SK-N-SH treated with all-trans-retinoic acid at 6 μM for 48 hours (cell line): ENCODE measurements around the gene TTC39A.

Source experiments
- ATAC-seq: fragments of 200-7000 bp; cut with Tn5 transposase; 3 replicates; pipeline ENCODE4 v1.9.1; 2020; ENCODE audit warnings: mild to moderate bottlenecking, moderate library complexity
- ARNTL ChIP-seq: fragments of 450-650 bp; formaldehyde crosslinking; IDR thresholded peaks from 2 replicates; pipeline ENCODE4 v1.5.0; 2020; ENCODE audit warnings: low read depth, mild to moderate bottlenecking, moderate library complexity, borderline replicate concordance
- BACH2 ChIP-seq: fragments of 250-450 bp; sonication (Bioruptor Pico); IDR thresholded peaks from 2 replicates; pipeline ENCODE4 v1.9.0; 2021; ENCODE audit warnings: mild to moderate bottlenecking, borderline replicate concordance
- CREB5 ChIP-seq: fragments of 250-450 bp; sonication (Bioruptor Pico); IDR thresholded peaks from 2 replicates; pipeline ENCODE4 v1.5.1; 2020; ENCODE audit warnings: low read depth, mild to moderate bottlenecking, moderate library complexity
- CSRNP3 ChIP-seq: fragments of 250-450 bp; sonication (Bioruptor Pico); IDR thresholded peaks from 2 replicates; pipeline ENCODE4 v1.5.1; 2021; ENCODE audit warnings: mild to moderate bottlenecking, moderate library complexity
- ESRRG ChIP-seq: fragments of 250-450 bp; sonication (Bioruptor Pico); IDR thresholded peaks from 2 replicates; pipeline ENCODE4 v1.6.1; 2021; ENCODE audit warnings: mild to moderate bottlenecking
- GLIS3 ChIP-seq: fragments of 250-450 bp; sonication (Bioruptor Pico); IDR thresholded peaks from 2 replicates; pipeline ENCODE4 v1.5.0; 2020; ENCODE audit warnings: mild to moderate bottlenecking, moderate library complexity
- ISL1 ChIP-seq: fragments of 250-450 bp; sonication (Bioruptor Pico); IDR thresholded peaks from 2 replicates; pipeline ENCODE4 v2.1.2; 2022; ENCODE audit warnings: mild to moderate bottlenecking, moderate library complexity
- OSR1 ChIP-seq: fragments of 250-450 bp; sonication (Bioruptor Pico); IDR thresholded peaks from 2 replicates; pipeline ENCODE4 v1.8.0; 2022; ENCODE audit warnings: moderate library complexity, mild to moderate bottlenecking, inconsistent platforms
- PATZ1 ChIP-seq: fragments of 250-450 bp; sonication (Bioruptor Pico); IDR thresholded peaks from 2 replicates; pipeline ENCODE4 v1.8.0; 2020; ENCODE audit warnings: mild to moderate bottlenecking, moderate library complexity, borderline replicate concordance
- PPARA ChIP-seq: fragments of 250-450 bp; sonication (Bioruptor Pico); IDR thresholded peaks from 2 replicates; pipeline ENCODE4 v1.5.0; 2020; ENCODE audit warnings: mild to moderate bottlenecking, borderline replicate concordance
- RARB ChIP-seq: fragments of 250-450 bp; sonication (Bioruptor Pico); IDR thresholded peaks from 2 replicates; pipeline ENCODE4 v1.8.0; 2021; ENCODE audit warnings: mild to moderate bottlenecking, moderate library complexity
- TOX ChIP-seq: fragments of 250-450 bp; sonication (Bioruptor Pico); IDR thresholded peaks from 2 replicates; pipeline ENCODE4 v1.8.0; 2021; ENCODE audit warnings: mild to moderate bottlenecking, moderate library complexity, borderline replicate concordance
- TSHZ2 ChIP-seq: fragments of 250-450 bp; sonication (Bioruptor Pico); IDR thresholded peaks from 2 replicates; pipeline ENCODE4 v1.5.0; 2020; ENCODE audit warnings: mild to moderate bottlenecking, moderate library complexity
- ZC3H10 ChIP-seq: fragments of 250-450 bp; sonication (Bioruptor Pico); IDR thresholded peaks from 2 replicates; pipeline ENCODE4 v1.5.1; 2021; ENCODE audit warnings: mild to moderate bottlenecking, moderate library complexity
- ZFP3 ChIP-seq: fragments of 250-450 bp; sonication (Bioruptor Pico); IDR thresholded peaks from 2 replicates; pipeline ENCODE4 v1.5.0; 2020; ENCODE audit warnings: mild to moderate bottlenecking, moderate library complexity
- ZFP30 ChIP-seq: fragments of 450-650 bp; formaldehyde crosslinking; IDR thresholded peaks from 2 replicates; pipeline ENCODE4 v1.5.0; 2022; ENCODE audit warnings: mild to moderate bottlenecking, moderate library complexity
- ZNF565 ChIP-seq: fragments of 450-650 bp; formaldehyde crosslinking; conservative IDR thresholded peaks from 2 replicates; pipeline ENCODE4 v1.5.0; 2020; ENCODE audit warnings: low read depth, mild to moderate bottlenecking, moderate library complexity
- ZNF70 ChIP-seq: fragments of 450-650 bp; formaldehyde crosslinking; IDR thresholded peaks from 2 replicates; pipeline ENCODE4 v1.5.0; 2020; ENCODE audit warnings: mild to moderate bottlenecking, moderate library complexity
- ZNF8 ChIP-seq: fragments of 450-650 bp; formaldehyde crosslinking; IDR thresholded peaks from 2 replicates; pipeline ENCODE4 v1.5.0; 2020; ENCODE audit warnings: mild to moderate bottlenecking, moderate library complexity

The TTC39A gene

GRCh38 chr1:51288578-51288977, 41.8 kb downstream of the TTC39A start:
- ATAC-seq: no peak
- no peak for TF ChIP-seq ZFP3 (CRISPR knock-in tag)
- TF ChIP-seq ARNTL (CRISPR knock-in tag): no peak
- TF ChIP-seq ISL1 (CRISPR knock-in tag): no peak
- no peak for TF ChIP-seq ESRRG (CRISPR knock-in tag)
- no peak for TF ChIP-seq CSRNP3
- TF ChIP-seq CREB5 (CRISPR knock-in tag): no peak
- no peak for TF ChIP-seq RARB (CRISPR knock-in tag)
- TF ChIP-seq, all 23 proteins: peak for 0

- TF ChIP-seq PATZ1 (no peak), OSR1 (CRISPR knock-in tag) (no peak)
- TF ChIP-seq, all 23 proteins: peak for 0
- ATAC-seq: no peak
Measured at GRCh38 chr1:51287966-51288365, 42.4 kb downstream of the TTC39A start.

GRCh38 chr1:51285055-51285454, 45.3 kb downstream of the TTC39A start:
- ATAC-seq: no peak

GRCh38 chr1:51284487-51284954, 45.8 kb downstream of the TTC39A start:
- 0 out of 2 replicates have a peak, but pooled peaks have one; percentile 21 for TF ChIP-seq ZNF70
- TF ChIP-seq TOX (CRISPR knock-in tag): no peak
- TF ChIP-seq, all 23 proteins: peak for 1
- peak; percentile 60 for ATAC-seq

More at GRCh38 chr1:51285055-51285454, 45.3 kb downstream of the TTC39A start:
- TF ChIP-seq ESRRG (CRISPR knock-in tag) (no peak), ZFP30 (CRISPR knock-in tag) (no peak), TOX (CRISPR knock-in tag) (no peak), ZFP3 (CRISPR knock-in tag) (no peak)

GRCh38 chr1:51283979-51284378, 46.4 kb downstream of the TTC39A start:
- no peak for ATAC-seq
- TF ChIP-seq BACH2 (CRISPR knock-in tag): no peak
- no peak for TF ChIP-seq ISL1 (CRISPR knock-in tag)
- TF ChIP-seq CREB5 (CRISPR knock-in tag): no peak
- no peak for TF ChIP-seq RARB (CRISPR knock-in tag)
- TF ChIP-seq ZNF8 (CRISPR knock-in tag): no peak
- no peak for TF ChIP-seq ZC3H10 (CRISPR knock-in tag)
- no peak for TF ChIP-seq GLIS3 (CRISPR knock-in tag)
- no peak for TF ChIP-seq ZFP3 (CRISPR knock-in tag)
- no peak for TF ChIP-seq PPARA (CRISPR knock-in tag)
- TF ChIP-seq OSR1 (CRISPR knock-in tag): no peak
- no peak for TF ChIP-seq ZFP30 (CRISPR knock-in tag)
- TF ChIP-seq ZNF70: no peak
- no peak for TF ChIP-seq TSHZ2 (CRISPR knock-in tag)
- TF ChIP-seq CSRNP3: no peak
- TF ChIP-seq TOX (CRISPR knock-in tag): no peak
- no peak for TF ChIP-seq ESRRG (CRISPR knock-in tag)
- no peak for TF ChIP-seq PATZ1
- TF ChIP-seq ARNTL (CRISPR knock-in tag): no peak
- no peak for TF ChIP-seq ZNF565
